Stimulated activated naive CD4-positive, alpha-beta T cell treated with Interleukin-2 at 50 U/mL for 16 hours (primary cell): ENCODE data around the gene BLTP3A.

ENCODE experiments used
- DNase-seq: peaks from one replicate; lab custom pipeline; 2025; lab: John Stamatoyannopoulos, UW

The BLTP3A gene

GRCh38 chr6:34832942-34833341 lies 41.1 kb downstream of the BLTP3A start:
- DNase-seq = no peak

- no peak for DNase-seq
Measured at GRCh38 chr6:34834789-34835518, 43.1 kb downstream of the BLTP3A start.

GRCh38 chr6:34836008-34836407 lies 44.1 kb downstream of the BLTP3A start:
- DNase-seq = no peak

GRCh38 chr6:34836451-34836850 lies 44.6 kb downstream of the BLTP3A start:
- DNase-seq = no peak

- DNase-seq = no peak
Measured at GRCh38 chr6:34837528-34837927, 45.6 kb downstream of the BLTP3A start.

- DNase-seq = no peak
Measured at GRCh38 chr6:34839666-34840352, 47.9 kb downstream of the BLTP3A start.
